Measurements from ENCODE around the gene ING3. TPM values are rescaled to one million over a fixed set of nuclear protein-coding genes. Genes with fewer than 3 reads are reported as not detected.

Gene ING3
- total and polyA plus RNA-seq, 9 of the 15 experiments (the other 6 are each of a cell fraction or from before 2014, with no cell fraction given): 22.8 to 233 (median 50.4) TPM

DNA sequence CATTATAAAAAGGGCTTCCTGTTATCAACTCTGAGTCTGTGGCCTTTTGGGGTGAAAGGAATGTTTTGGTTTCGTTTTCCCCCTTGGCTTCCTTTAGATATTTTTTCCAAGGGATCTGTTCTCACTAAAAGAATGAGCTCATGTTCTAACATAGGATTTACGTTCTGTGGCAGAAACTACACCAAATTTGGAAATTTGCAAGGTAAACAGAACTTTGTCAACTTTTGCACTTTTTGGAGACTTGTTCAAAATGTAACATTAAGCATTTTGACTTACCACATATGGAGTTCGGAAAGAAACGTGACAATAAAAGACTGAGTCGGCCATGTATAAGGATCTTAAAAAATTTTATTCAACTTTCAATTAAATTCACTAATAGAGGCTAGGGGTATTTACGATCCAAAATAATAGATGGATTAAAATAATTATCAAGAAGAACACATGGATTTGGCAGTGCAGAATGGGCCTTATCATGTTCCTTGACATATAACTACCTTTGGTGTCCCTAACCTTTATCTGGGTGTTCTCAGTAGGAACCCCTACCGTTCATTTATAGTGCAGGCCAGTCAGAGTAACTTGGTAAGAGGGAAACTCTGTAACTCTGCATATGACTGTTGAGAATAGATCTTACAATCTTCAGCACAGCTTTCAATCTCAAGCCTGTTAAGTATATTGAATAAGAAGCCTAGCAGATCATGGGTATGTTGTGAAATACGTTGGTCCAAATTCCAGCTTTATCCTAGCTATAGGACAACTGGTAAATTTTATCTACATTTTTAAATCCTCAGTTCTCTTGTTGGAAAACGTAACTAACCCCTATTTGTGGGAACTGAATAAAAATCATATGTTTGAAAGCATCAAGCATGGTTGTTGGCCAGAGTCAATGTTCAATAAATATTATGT lies 49.8 kb downstream of the ING3 start (continued):
- no peak for TF ChIP-seq ZC3H4 (CRISPR knock-in tag; IDR thresholded peaks at IDR 0.05; ENCODE audit: borderline replicate concordance)
- TF ChIP-seq ATF1 (CRISPR knock-in tag; IDR thresholded peaks at IDR 0.05): no peak
- peak; percentile 44; the same call in 1 of the 2 replicates for TF ChIP-seq ATF1 (tag; IDR thresholded peaks at IDR 0.05)
- no peak for TF ChIP-seq NFIC (IDR thresholded peaks at IDR 0.05)
- TF ChIP-seq, protein P1, sequence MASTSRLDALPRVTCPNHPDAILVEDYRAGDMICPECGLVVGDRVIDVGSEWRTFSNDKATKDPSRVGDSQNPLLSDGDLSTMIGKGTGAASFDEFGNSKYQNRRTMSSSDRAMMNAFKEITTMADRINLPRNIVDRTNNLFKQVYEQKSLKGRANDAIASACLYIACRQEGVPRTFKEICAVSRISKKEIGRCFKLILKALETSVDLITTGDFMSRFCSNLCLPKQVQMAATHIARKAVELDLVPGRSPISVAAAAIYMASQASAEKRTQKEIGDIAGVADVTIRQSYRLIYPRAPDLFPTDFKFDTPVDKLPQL (IDR thresholded peaks at IDR 0.05; ENCODE audit: extremely low read depth, insufficient read length): no peak
- TF ChIP-seq, protein P2, sequence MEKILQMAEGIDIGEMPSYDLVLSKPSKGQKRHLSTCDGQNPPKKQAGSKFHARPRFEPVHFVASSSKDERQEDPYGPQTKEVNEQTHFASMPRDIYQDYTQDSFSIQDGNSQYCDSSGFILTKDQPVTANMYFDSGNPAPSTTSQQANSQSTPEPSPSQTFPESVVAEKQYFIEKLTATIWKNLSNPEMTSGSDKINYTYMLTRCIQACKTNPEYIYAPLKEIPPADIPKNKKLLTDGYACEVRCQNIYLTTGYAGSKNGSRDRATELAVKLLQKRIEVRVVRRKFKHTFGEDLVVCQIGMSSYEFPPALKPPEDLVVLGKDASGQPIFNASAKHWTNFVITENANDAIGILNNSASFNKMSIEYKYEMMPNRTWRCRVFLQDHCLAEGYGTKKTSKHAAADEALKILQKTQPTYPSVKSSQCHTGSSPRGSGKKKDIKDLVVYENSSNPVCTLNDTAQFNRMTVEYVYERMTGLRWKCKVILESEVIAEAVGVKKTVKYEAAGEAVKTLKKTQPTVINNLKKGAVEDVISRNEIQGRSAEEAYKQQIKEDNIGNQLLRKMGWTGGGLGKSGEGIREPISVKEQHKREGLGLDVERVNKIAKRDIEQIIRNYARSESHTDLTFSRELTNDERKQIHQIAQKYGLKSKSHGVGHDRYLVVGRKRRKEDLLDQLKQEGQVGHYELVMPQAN (IDR thresholded peaks at IDR 0.05; ENCODE audit: borderline replicate concordance): no peak
- TF ChIP-seq SMAD1 (IDR thresholded peaks at IDR 0.05; ENCODE audit: low read depth, low read length, partially characterized antibody): no peak
- TF ChIP-seq RBM15 (IDR thresholded peaks at IDR 0.05; ENCODE audit: insufficient read depth, low read length): no peak
- TF ChIP-seq, protein P3, sequence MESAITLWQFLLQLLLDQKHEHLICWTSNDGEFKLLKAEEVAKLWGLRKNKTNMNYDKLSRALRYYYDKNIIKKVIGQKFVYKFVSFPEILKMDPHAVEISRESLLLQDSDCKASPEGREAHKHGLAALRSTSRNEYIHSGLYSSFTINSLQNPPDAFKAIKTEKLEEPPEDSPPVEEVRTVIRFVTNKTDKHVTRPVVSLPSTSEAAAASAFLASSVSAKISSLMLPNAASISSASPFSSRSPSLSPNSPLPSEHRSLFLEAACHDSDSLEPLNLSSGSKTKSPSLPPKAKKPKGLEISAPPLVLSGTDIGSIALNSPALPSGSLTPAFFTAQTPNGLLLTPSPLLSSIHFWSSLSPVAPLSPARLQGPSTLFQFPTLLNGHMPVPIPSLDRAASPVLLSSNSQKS (CRISPR knock-in tag; IDR thresholded peaks at IDR 0.05): no peak
- TF ChIP-seq EGR1 (conservative IDR thresholded peaks at IDR 0.05): no peak
- no peak for TF ChIP-seq ZNF707 (CRISPR knock-in tag; conservative IDR thresholded peaks at IDR 0.05)
- no peak for TF ChIP-seq ZBTB17 (CRISPR knock-in tag; IDR thresholded peaks at IDR 0.05)
- peak in 1 of 2 experiments; percentile 44; a peak in 2 of 4 replicates for TF ChIP-seq FOXK2 (conservative IDR thresholded peaks at IDR 0.05 in 1 of 2, IDR thresholded peaks at IDR 0.05 in 1 of 2; ENCODE audit: low read depth in 2 of 2)
- no peak for TF ChIP-seq YBX1 (IDR thresholded peaks at IDR 0.05)
- TF ChIP-seq TCFL5 (CRISPR knock-in tag; conservative IDR thresholded peaks at IDR 0.05): no peak
- TF ChIP-seq ZNF76 (CRISPR knock-in tag; IDR thresholded peaks at IDR 0.05; ENCODE audit: borderline replicate concordance): no peak
- TF ChIP-seq ZNF212 (CRISPR knock-in tag; IDR thresholded peaks at IDR 0.05): no peak
- TF ChIP-seq ZNF253 (CRISPR knock-in tag; conservative IDR thresholded peaks at IDR 0.05): no peak
- TF ChIP-seq, protein P4, sequence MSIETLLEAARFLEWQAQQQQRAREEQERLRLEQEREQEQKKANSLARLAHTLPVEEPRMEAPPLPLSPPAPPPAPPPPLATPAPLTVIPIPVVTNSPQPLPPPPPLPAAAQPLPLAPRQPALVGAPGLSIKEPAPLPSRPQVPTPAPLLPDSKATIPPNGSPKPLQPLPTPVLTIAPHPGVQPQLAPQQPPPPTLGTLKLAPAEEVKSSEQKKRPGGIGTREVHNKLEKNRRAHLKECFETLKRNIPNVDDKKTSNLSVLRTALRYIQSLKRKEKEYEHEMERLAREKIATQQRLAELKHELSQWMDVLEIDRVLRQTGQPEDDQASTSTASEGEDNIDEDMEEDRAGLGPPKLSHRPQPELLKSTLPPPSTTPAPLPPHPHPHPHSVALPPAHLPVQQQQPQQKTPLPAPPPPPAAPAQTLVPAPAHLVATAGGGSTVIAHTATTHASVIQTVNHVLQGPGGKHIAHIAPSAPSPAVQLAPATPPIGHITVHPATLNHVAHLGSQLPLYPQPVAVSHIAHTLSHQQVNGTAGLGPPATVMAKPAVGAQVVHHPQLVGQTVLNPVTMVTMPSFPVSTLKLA (conservative IDR thresholded peaks at IDR 0.05): peak; percentile 50 to 62; a peak in 3 of 4 replicates
- no peak for TF ChIP-seq PRMT5 (CRISPR knock-in tag; IDR thresholded peaks at IDR 0.05)
- no peak for TF ChIP-seq GABPB1 (CRISPR knock-in tag; IDR thresholded peaks at IDR 0.05)
